WI38 (cell line): ENCODE data around the gene PPIL4.

ENCODE experiments used
- H3K4me3 ChIP-seq: 2 replicates; pipeline ENCODE4 v1.5.1; 2011; ENCODE audit warnings: low read depth, mild to moderate bottlenecking, control low read depth, low read length
- CTCF ChIP-seq: IDR thresholded peaks from 2 replicates; pipeline ENCODE4 v1.5.1; 2012; ENCODE audit warnings: low read depth, mild to moderate bottlenecking, control low read depth, low read length

Gene PPIL4

GRCh38 chr6:149474108-149474935 lies 71.5 kb downstream of the PPIL4 start:
- H3K4me3 ChIP-seq, result no peak overlapping the region
- TF ChIP-seq CTCF, result no peak

DNA sequence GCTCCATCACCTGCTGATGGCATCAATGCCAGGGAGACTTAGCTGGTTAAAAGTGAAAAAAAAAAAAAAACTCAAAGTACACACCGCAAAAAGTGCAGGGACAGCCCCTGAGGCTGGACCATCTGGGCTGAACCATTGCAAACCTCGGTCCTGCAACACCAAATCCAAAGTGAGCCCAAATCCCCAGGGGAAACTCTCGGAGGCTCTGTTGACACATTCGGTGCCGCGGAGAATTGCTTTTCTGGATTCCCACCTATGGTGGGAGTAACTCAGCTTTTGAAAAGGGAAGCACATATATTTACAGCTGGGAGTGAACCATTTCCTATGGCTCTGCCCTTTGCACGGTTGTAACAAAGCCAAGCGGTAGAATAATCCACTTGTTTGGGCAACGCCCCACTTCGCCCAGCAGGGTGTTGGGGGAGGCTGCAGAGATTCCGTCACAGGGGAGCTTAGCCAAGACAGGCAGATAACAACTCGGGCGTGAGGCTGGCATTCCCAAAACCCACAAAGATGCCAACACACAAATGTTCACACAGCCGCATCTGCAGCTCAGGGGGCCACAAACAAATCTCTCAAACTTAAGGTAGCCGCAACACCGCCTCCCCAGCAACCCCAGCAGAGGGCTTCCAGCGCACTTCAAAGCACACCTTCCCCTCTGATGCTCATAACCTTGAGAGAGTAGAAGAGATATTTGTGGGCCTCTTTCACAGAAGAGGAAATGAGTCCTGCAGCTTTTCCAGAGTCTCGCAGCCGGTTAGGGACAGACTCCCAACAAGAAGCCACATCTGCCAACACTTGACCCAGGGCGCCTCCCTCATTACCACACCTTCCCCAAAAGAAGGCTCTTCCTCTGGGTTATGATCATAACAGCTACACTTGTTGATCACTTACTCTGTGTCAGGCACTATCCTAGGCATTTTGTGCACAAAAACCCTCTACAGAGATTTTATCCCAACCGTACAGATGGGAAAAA lies 72.5 kb downstream of the PPIL4 start:
- no peak overlapping the region for H3K4me3 ChIP-seq
- TF ChIP-seq CTCF, result no peak

DNA sequence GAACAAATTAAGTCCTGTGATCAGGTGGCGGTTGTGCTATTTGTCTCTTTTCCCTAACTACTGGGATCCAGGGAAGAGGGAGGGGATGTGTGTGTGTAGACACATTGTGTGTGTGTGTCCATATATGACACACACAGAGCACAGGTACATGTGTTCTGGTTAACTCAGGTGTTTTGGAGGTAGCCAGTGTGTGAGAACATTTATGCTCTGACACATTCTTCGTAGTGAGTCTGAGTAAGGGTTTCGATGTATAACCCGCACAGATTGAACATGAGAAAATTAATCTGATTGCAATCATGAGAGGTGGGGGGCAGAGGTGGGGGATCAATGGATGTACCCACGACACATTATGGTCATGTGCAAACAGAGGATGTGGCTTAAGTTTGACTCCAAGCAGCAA lies 73.6 kb downstream of the PPIL4 start:
- H3K4me3 ChIP-seq, result no peak overlapping the region
- TF ChIP-seq CTCF, result no peak

- no peak for TF ChIP-seq CTCF
- H3K4me3 ChIP-seq, result no peak overlapping the region
These were observed 74.0 kb downstream of the PPIL4 start for GRCh38 chr6:149471801-149472200.

DNA sequence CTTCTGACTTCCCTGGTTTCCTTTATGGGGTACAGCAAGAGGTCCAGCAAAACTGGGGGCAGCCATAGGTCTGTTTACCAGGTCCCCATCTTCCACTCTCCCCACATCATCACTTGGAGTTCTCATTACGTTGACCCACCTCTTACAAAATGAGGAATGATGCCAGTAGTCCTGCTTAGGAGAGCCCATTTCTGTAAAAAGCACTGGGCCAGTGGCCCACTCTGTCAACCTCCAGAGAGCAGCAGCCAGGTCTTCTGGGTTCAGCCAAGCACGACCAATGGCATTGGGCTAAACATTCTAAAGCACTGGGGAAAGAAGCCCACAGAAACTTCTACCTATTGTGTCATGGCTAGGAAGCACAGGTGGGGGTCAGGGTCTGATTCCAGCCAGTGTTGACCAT lies 74.9 kb downstream of the PPIL4 start:
- H3K4me3 ChIP-seq, result no peak overlapping the region
- TF ChIP-seq CTCF, result no peak

- TF ChIP-seq CTCF, result no peak
- H3K4me3 ChIP-seq, result no peak overlapping the region
These were observed 77.7 kb downstream of the PPIL4 start for GRCh38 chr6:149468179-149468578.

DNA sequence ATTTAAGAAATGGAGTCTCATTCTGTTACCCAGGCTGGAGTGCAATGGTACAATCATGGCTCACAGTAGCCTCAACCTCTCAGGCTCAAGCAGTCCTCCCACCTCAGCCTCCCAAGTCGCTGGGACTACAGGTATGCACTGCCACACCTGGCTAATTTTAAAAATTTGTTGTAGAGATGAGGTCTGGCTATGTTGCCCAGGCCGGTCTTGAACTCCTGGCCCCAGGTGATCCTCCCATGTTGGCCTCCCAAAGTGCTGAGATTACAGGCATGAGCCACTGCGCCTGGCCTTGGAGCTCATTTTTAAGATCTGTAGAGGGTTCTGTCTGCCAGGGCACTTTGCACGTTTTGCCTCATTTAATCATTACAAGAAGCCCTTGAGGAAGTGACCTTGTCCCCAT lies 78.6 kb downstream of the PPIL4 start:
- TF ChIP-seq CTCF, result no peak
- no peak overlapping the region for H3K4me3 ChIP-seq
